NT2/D1 (cell line): ENCODE measurements around the gene RARG.

Experiments
- DNase-seq: peaks from one replicate; pipeline ENCODE4 v3.0.0-alpha.2; 2011; ENCODE audit warnings: low read depth, low spot score
- H3K27me3 ChIP-seq: 2 replicates; pipeline ENCODE4 v1.6.0; 2011; ENCODE audit warnings: mild to moderate bottlenecking; ENCODE audit not compliant: insufficient read length, insufficient read depth
- H3K36me3 ChIP-seq: 2 replicates; pipeline ENCODE4 v1.6.1; 2011; ENCODE audit warnings: mild to moderate bottlenecking, low read length, mixed read lengths; ENCODE audit not compliant: insufficient read depth, insufficient read length
- H3K4me1 ChIP-seq: 2 replicates; pipeline ENCODE4 v1.5.1; 2011; ENCODE audit not compliant: insufficient read depth, insufficient read length
- H3K4me3 ChIP-seq: 2 replicates; pipeline ENCODE4 v1.5.1; 2011; ENCODE audit warnings: low read depth; ENCODE audit not compliant: insufficient read length
- H3K9ac ChIP-seq: 2 replicates; pipeline ENCODE4 v1.6.0; 2011; ENCODE audit warnings: low read depth; ENCODE audit not compliant: insufficient read length
- H3K9me3 ChIP-seq: 2 replicates; pipeline ENCODE4 v1.5.1; 2011; ENCODE audit warnings: mild to moderate bottlenecking, low read length; ENCODE audit not compliant: insufficient read depth
- SUZ12 ChIP-seq: IDR thresholded peaks from 2 replicates; pipeline ENCODE4 v1.6.1; 2011; ENCODE audit not compliant: insufficient read length, insufficient read depth; ENCODE audit errors: extremely low read depth
- YY1 ChIP-seq: IDR thresholded peaks from 2 replicates; pipeline ENCODE4 v1.6.1; 2011; ENCODE audit not compliant: insufficient read length, insufficient read depth
- ZNF274 ChIP-seq: IDR thresholded peaks from 2 replicates; pipeline ENCODE4 v1.6.1; 2011; ENCODE audit warnings: mild to moderate bottlenecking, low read depth, low read length

Gene RARG

GRCh38 chr12:53221203-53222080 is 10.6 kb downstream of the RARG start:
- TF ChIP-seq ZNF274 (no peak), YY1 (no peak), SUZ12 (no peak)
- H3K9ac ChIP-seq: peak overlapping the region; percentile 73
- no peak for DNase-seq

GRCh38 chr12:53220694-53221202 is 11.3 kb downstream of the RARG start:
- DNase-seq: peak; percentile 84
- peaks cover 45% of the 10 kb centered on the region for H3K4me1 ChIP-seq
- peaks cover 26% of the 10 kb centered on the region for H3K27me3 ChIP-seq
- H3K4me3 ChIP-seq: peak overlapping the region; percentile 50
- no peaks in the 10 kb centered on the region for H3K9me3 ChIP-seq
- no peak for TF ChIP-seq SUZ12
- H3K36me3 ChIP-seq: no peaks in the 10 kb centered on the region
- H3K9ac ChIP-seq: peak overlapping the region; percentile 73

More at GRCh38 chr12:53221203-53222080, 10.6 kb downstream of the RARG start:
- peaks cover 41% of the 10 kb centered on the region for H3K4me1 ChIP-seq
- peaks cover 26% of the 10 kb centered on the region for H3K27me3 ChIP-seq
- H3K4me3 ChIP-seq: peak overlapping the region; percentile 44
- H3K9me3 ChIP-seq: no peaks in the 10 kb centered on the region
- no peaks in the 10 kb centered on the region for H3K36me3 ChIP-seq

GRCh38 chr12:53219956-53220693 is 11.9 kb downstream of the RARG start:
- Histone ChIP-seq H3K36me3 (peaks cover 2% of the 10 kb centered on the region), H3K9ac (peak overlapping the region; percentile 82), H3K9me3 (no peaks in the 10 kb centered on the region), H3K27me3 (peaks cover 26% of the 10 kb centered on the region), H3K4me3 (peak overlapping the region; percentile 50), H3K4me1 (peaks cover 49% of the 10 kb centered on the region)
- DNase-seq: no peak
- TF ChIP-seq SUZ12 (no peak), ZNF274 (no peak), YY1 (no peak)

- peak overlapping the region; percentile 50 for H3K4me3 ChIP-seq
- TF ChIP-seq ZNF274: no peak
- TF ChIP-seq YY1: no peak
- no peak for TF ChIP-seq SUZ12
- peaks cover 6% of the 10 kb centered on the region for H3K36me3 ChIP-seq
- no peak for DNase-seq
- H3K9me3 ChIP-seq: no peaks in the 10 kb centered on the region
- peak overlapping the region; percentile 82 for H3K9ac ChIP-seq
- H3K4me1 ChIP-seq: peaks cover 50% of the 10 kb centered on the region
- peaks cover 26% of the 10 kb centered on the region for H3K27me3 ChIP-seq
These were observed 12.6 kb downstream of the RARG start for GRCh38 chr12:53219292-53219955.

- Histone ChIP-seq H3K27me3 (peaks cover 26% of the 10 kb centered on the region), H3K4me1 (peaks cover 46% of the 10 kb centered on the region), H3K9ac (peak overlapping the region; percentile 82), H3K9me3 (no peaks in the 10 kb centered on the region), H3K4me3 (peak overlapping the region; percentile 50), H3K36me3 (peaks cover 12% of the 10 kb centered on the region)
- TF ChIP-seq SUZ12 (no peak), ZNF274 (no peak), YY1 (no peak)
- no peak for DNase-seq
These were observed 13.3 kb downstream of the RARG start for GRCh38 chr12:53218551-53219291.

GRCh38 chr12:53217931-53218307 is 14.1 kb downstream of the RARG start:
- peak overlapping the region; percentile 29 for H3K9ac ChIP-seq
- H3K27me3 ChIP-seq: peaks cover 24% of the 10 kb centered on the region
- peaks cover 46% of the 10 kb centered on the region for H3K4me1 ChIP-seq
- no peaks in the 10 kb centered on the region for H3K9me3 ChIP-seq
- no peak for DNase-seq
- TF ChIP-seq SUZ12 (no peak), YY1 (no peak), ZNF274 (no peak)
- peaks cover 14% of the 10 kb centered on the region for H3K36me3 ChIP-seq
- H3K4me3 ChIP-seq: no peak overlapping the region
